Measurements from ENCODE around the gene RIMBP2.
"Not testable (repeated sequence)": the region's sequence is repeated elsewhere in the genome, so short reads cannot be mapped to it uniquely, and the experiment has no call there.

The RIMBP2 gene

GRCh38 chr12:130754234-130754901, 38.3 kb upstream of the RIMBP2 start:
- H2AFZ ChIP-seq (ENCODE audit: low read depth, low read length) = peak overlapping the region; percentile 49
- DNase-seq (peak; percentile 21), ATAC-seq (ENCODE audit: insufficient read depth, low read depth) (0 out of 3 replicates have a peak, but pooled peaks have one; percentile 44)
- H3K79me2 ChIP-seq (ENCODE audit: insufficient read depth, low read length) = no peaks in the 10 kb centered on the region
- no peaks in the 10 kb centered on the region for H4K20me1 ChIP-seq (ENCODE audit: insufficient read depth, low read length)
- H3K4me1 ChIP-seq (ENCODE audit: insufficient read depth, low read length) = no peaks in the 10 kb centered on the region
- no peaks in the 10 kb centered on the region for H3K27me3 ChIP-seq (ENCODE audit: insufficient read depth, low read length, poor library complexity)
- no peak for TF ChIP-seq EZH2 (IDR thresholded peaks at IDR 0.05; ENCODE audit: borderline replicate concordance, low read depth, low read length, severe bottlenecking)
- TF ChIP-seq, protein P1, sequence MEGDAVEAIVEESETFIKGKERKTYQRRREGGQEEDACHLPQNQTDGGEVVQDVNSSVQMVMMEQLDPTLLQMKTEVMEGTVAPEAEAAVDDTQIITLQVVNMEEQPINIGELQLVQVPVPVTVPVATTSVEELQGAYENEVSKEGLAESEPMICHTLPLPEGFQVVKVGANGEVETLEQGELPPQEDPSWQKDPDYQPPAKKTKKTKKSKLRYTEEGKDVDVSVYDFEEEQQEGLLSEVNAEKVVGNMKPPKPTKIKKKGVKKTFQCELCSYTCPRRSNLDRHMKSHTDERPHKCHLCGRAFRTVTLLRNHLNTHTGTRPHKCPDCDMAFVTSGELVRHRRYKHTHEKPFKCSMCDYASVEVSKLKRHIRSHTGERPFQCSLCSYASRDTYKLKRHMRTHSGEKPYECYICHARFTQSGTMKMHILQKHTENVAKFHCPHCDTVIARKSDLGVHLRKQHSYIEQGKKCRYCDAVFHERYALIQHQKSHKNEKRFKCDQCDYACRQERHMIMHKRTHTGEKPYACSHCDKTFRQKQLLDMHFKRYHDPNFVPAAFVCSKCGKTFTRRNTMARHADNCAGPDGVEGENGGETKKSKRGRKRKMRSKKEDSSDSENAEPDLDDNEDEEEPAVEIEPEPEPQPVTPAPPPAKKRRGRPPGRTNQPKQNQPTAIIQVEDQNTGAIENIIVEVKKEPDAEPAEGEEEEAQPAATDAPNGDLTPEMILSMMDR (IDR thresholded peaks at IDR 0.05; ENCODE audit: borderline replicate concordance, extremely low read depth, low read length, poor library complexity, severe bottlenecking) = no peak
- no peaks in the 10 kb centered on the region for H3K9me3 ChIP-seq (ENCODE audit: insufficient read depth, low read length, severe bottlenecking)
- no peak overlapping the region for H3K4me3 ChIP-seq (ENCODE audit: low read depth in 1 of 2, low read length in 2 of 2)
- H3K36me3 ChIP-seq (ENCODE audit: insufficient read depth, low read length) = no peaks in the 10 kb centered on the region
- no peak overlapping the region for H3K4me2 ChIP-seq (ENCODE audit: insufficient read depth, low read length)
- peak overlapping the region; percentile 12; the same call in 1 of the 2 replicates for H3K27ac ChIP-seq (ENCODE audit: low read length)
- no peak overlapping the region for H3K9ac ChIP-seq (ENCODE audit: low read depth, low read length)

- H3K27me3 ChIP-seq (ENCODE audit: insufficient read depth, low read length, poor library complexity) = no peaks in the 10 kb centered on the region
- no peak for TF ChIP-seq EZH2 (IDR thresholded peaks at IDR 0.05; ENCODE audit: borderline replicate concordance, low read depth, low read length, severe bottlenecking)
- TF ChIP-seq, protein P1 (IDR thresholded peaks at IDR 0.05; ENCODE audit: borderline replicate concordance, extremely low read depth, low read length, poor library complexity, severe bottlenecking) = peak; percentile 56
- H3K9ac ChIP-seq (ENCODE audit: low read depth, low read length) = no peak overlapping the region
- ATAC-seq (ENCODE audit: insufficient read depth, low read depth) (peak; percentile 37; the same call in 1 of the 3 replicates), DNase-seq (peak; percentile 40)
- H4K20me1 ChIP-seq (ENCODE audit: insufficient read depth, low read length) = no peaks in the 10 kb centered on the region
- H3K4me1 ChIP-seq (ENCODE audit: insufficient read depth, low read length) = peaks cover 5% of the 10 kb centered on the region
- H3K27ac ChIP-seq (ENCODE audit: low read length) = no peak overlapping the region
- no peaks in the 10 kb centered on the region for H3K79me2 ChIP-seq (ENCODE audit: insufficient read depth, low read length)
- H3K36me3 ChIP-seq (ENCODE audit: insufficient read depth, low read length) = no peaks in the 10 kb centered on the region
- H3K4me3 ChIP-seq (ENCODE audit: low read depth in 1 of 2, low read length in 2 of 2) = no peak overlapping the region
- no peak overlapping the region for H2AFZ ChIP-seq (ENCODE audit: low read depth, low read length)
- no peak overlapping the region for H3K4me2 ChIP-seq (ENCODE audit: insufficient read depth, low read length)
- H3K9me3 ChIP-seq (ENCODE audit: insufficient read depth, low read length, severe bottlenecking) = no peaks in the 10 kb centered on the region
Observed at GRCh38 chr12:130752692-130753230, 36.7 kb upstream of the RIMBP2 start.

- H3K27me3 ChIP-seq (ENCODE audit: insufficient read depth, low read length, poor library complexity); H4K20me1 ChIP-seq (ENCODE audit: insufficient read depth, low read length); H3K9me3 ChIP-seq (ENCODE audit: insufficient read depth, low read length, severe bottlenecking): not testable (repeated sequence)
Observed at GRCh38 chr12:130752037-130752436, 35.9 kb upstream of the RIMBP2 start.

GRCh38 chr12:130748786-130749185, 32.7 kb upstream of the RIMBP2 start:
- Histone ChIP-seq H3K4me3 (ENCODE audit: low read depth in 1 of 2, low read length in 2 of 2) (no peak overlapping the region), H3K4me2 (ENCODE audit: insufficient read depth, low read length) (no peak overlapping the region), H3K9me3 (ENCODE audit: insufficient read depth, low read length, severe bottlenecking) (no peaks in the 10 kb centered on the region), H3K9ac (ENCODE audit: low read depth, low read length) (no peak overlapping the region), H2AFZ (ENCODE audit: low read depth, low read length) (no peak overlapping the region), H3K27ac (ENCODE audit: low read length) (no peak overlapping the region), H4K20me1 (ENCODE audit: insufficient read depth, low read length) (no peaks in the 10 kb centered on the region), H3K36me3 (ENCODE audit: insufficient read depth, low read length) (no peaks in the 10 kb centered on the region), H3K27me3 (ENCODE audit: insufficient read depth, low read length, poor library complexity) (no peaks in the 10 kb centered on the region), H3K4me1 (ENCODE audit: insufficient read depth, low read length) (peaks cover 7% of the 10 kb centered on the region), H3K79me2 (ENCODE audit: insufficient read depth, low read length) (no peaks in the 10 kb centered on the region)
- TF ChIP-seq, protein P1 (IDR thresholded peaks at IDR 0.05; ENCODE audit: borderline replicate concordance, extremely low read depth, low read length, poor library complexity, severe bottlenecking) = no peak
- no peak for TF ChIP-seq EZH2 (IDR thresholded peaks at IDR 0.05; ENCODE audit: borderline replicate concordance, low read depth, low read length, severe bottlenecking)
- ATAC-seq (ENCODE audit: insufficient read depth, low read depth) (no peak), DNase-seq (no peak)

More at GRCh38 chr12:130752037-130752436, 35.9 kb upstream of the RIMBP2 start:
- not testable (repeated sequence) for H3K79me2 ChIP-seq (ENCODE audit: insufficient read depth, low read length); H3K27ac ChIP-seq (ENCODE audit: low read length); H2AFZ ChIP-seq (ENCODE audit: low read depth, low read length); DNase-seq; H3K9ac ChIP-seq (ENCODE audit: low read depth, low read length); ATAC-seq (ENCODE audit: insufficient read depth, low read depth); H3K36me3 ChIP-seq (ENCODE audit: insufficient read depth, low read length); H3K4me3 ChIP-seq (ENCODE audit: low read depth in 1 of 2, low read length in 2 of 2); H3K4me2 ChIP-seq (ENCODE audit: insufficient read depth, low read length); H3K4me1 ChIP-seq (ENCODE audit: insufficient read depth, low read length)
